GM18909 (cell line): Measurements from ENCODE around the gene USP10.

Source experiments
- ATAC-seq: cut with Tn5 transposase; IDR thresholded peaks from one replicate; pipeline ENCODE4 v1.9.1; 2021; ENCODE audit warnings: mild to moderate bottlenecking; ENCODE audit not compliant: unreplicated experiment, poor library complexity

Gene USP10

GRCh38 chr16:84818989-84819643 lies 119.3 kb downstream of the USP10 start:
- no peak for ATAC-seq

GRCh38 chr16:84819644-84820304 lies 120.0 kb downstream of the USP10 start, which contains the start of gene CRISPLD2:
CRISPLD2 (plus strand) TSS chr16:84819985; CDS start chr16:84838496, 18,511 bp downstream.
- ATAC-seq = no peak

GRCh38 chr16:84820305-84820684 lies 120.5 kb downstream of the USP10 start:
- ATAC-seq = no peak

- no peak for ATAC-seq
Observed at GRCh38 chr16:84820771-84821170, 121.0 kb downstream of the USP10 start.

GRCh38 chr16:84821179-84821578 lies 121.4 kb downstream of the USP10 start:
- no peak for ATAC-seq

- no peak for ATAC-seq
Observed at GRCh38 chr16:84821728-84822689, 122.2 kb downstream of the USP10 start.

- no peak for ATAC-seq
Observed at GRCh38 chr16:84822990-84823389, 123.2 kb downstream of the USP10 start.

- ATAC-seq = no peak
Observed at GRCh38 chr16:84823484-84823883, 123.7 kb downstream of the USP10 start.

GRCh38 chr16:84823926-84824325 lies 124.1 kb downstream of the USP10 start:
- no peak for ATAC-seq

GRCh38 chr16:84825896-84826557 lies 126.2 kb downstream of the USP10 start:
- no peak for ATAC-seq

GRCh38 chr16:84826558-84826941 lies 126.8 kb downstream of the USP10 start:
- ATAC-seq = no peak

GRCh38 chr16:84827131-84827574 lies 127.4 kb downstream of the USP10 start:
- no peak for ATAC-seq

- no peak for ATAC-seq
Observed at GRCh38 chr16:84827897-84828296, 128.1 kb downstream of the USP10 start.

- no peak for ATAC-seq
Observed at GRCh38 chr16:84828322-84828721, 128.5 kb downstream of the USP10 start.
